ENCODE results near the gene CDH23.

CDH23 gene

GRCh38 chr10:71423901-71424300 lies 27.2 kb downstream of the CDH23 start:
- DNase-seq = no peak

GRCh38 chr10:71424496-71425194 lies 27.9 kb downstream of the CDH23 start:
- no peak for DNase-seq

DNA sequence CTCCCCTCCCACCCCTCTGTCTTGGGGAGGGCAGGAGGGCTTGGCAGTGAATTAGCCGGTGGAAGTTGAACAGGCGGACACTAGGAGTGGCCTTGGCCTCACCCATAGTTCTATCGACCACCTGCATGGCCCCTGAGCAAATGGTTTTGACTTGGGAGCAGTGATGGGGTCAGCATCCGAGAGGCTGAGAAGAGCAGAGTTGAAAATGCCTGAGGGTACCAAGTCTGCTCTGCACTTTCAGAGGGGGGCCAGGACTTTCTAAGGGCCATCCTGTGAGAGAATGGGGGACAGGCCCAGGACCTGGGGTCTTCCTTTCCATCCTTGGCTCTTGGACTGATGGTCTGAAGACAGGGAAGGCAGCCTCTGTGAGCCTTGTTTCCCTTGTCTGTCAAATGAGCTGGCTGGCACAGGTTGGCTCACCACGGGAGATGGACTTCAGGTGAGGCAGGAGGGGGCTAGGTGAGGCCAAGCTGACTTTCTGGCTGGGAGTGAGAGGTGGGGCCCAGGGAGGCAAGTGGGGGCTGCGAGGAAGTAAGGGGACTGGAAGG lies 29.4 kb downstream of the CDH23 start:
- DNase-seq = no peak

DNA sequence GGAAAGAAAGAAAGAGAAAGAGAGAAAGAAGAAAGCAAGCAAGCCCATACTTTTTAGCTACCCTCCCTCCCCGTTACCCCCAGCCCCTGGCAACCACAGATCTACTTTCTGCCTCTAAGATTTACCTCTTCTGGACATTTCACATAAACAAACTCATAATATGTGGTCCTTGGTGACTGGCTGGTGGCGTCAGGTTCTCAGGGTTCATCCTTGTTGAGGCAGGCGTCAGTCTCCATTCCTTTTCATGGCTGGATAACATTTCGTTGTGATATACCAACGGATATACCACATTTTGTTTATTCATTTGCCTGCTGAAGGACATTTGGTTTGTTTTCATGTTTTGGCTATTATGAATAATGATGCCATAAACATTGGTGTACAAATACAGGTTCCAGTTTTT lies 30.5 kb downstream of the CDH23 start:
- DNase-seq = no peak

DNA sequence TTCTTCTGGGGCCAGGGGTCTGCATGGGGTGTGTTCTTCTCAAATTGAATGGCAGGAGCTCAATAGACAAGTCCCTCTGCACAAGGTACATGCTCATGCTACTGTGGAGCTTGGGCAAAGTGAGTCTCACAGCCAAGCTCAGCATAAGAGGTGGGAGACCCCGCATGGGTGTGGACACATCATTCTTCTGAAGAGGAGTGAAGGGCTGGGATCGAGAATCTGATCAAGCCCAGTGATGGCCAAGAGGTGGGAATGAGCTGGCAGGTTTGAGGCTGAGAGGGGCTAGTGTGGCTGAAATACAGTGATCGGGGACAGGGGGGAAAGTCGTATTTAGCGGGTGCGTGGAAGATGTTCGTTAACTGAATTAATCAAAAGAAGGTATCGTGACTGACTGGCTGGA lies 32.6 kb downstream of the CDH23 start:
- DNase-seq = no peak

- no peak for DNase-seq
These were observed 33.2 kb downstream of the CDH23 start for GRCh38 chr10:71429929-71430328.

DNA sequence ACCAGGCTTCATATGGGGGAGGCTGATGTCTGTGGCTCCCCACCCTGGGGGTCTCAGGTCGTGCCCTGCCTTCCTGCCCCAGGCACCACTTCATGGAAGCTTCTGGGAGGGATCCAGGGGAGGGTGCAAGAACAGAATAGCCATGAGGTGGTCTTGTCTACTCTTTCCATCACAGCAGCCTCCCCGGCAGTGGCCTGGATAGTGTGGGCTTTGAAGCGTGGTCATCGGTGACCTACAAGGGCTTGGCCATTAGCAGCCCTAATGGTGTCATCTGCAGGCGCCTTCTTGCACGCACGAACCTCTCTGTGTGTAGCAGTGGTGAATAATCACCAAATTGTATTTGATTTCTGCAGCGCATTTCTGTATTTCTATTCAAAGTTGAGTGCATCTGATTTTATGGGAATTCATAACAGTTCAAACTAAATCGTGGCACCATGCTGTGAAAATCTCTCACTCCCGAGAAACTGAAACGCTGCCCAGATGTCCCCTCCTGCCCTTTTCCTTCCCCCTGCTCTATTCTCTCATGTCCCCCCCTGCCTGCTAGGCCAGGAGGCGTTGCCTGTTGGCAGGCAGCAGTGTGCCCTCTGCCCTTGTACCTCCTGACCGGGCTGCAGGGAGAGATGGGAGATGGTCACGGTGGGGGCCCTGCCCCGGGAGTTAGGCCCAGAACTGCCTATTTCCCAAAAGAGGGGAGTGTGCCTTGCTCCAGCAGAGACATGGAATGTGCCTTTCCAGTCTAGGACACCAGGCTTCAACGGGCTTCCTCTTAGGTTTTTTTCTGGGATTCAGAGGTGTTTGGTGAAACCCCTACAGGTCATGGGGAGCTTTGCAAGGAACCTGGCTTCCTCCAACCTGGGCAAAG lies 34.8 kb downstream of the CDH23 start:
- no peak for DNase-seq

DNA sequence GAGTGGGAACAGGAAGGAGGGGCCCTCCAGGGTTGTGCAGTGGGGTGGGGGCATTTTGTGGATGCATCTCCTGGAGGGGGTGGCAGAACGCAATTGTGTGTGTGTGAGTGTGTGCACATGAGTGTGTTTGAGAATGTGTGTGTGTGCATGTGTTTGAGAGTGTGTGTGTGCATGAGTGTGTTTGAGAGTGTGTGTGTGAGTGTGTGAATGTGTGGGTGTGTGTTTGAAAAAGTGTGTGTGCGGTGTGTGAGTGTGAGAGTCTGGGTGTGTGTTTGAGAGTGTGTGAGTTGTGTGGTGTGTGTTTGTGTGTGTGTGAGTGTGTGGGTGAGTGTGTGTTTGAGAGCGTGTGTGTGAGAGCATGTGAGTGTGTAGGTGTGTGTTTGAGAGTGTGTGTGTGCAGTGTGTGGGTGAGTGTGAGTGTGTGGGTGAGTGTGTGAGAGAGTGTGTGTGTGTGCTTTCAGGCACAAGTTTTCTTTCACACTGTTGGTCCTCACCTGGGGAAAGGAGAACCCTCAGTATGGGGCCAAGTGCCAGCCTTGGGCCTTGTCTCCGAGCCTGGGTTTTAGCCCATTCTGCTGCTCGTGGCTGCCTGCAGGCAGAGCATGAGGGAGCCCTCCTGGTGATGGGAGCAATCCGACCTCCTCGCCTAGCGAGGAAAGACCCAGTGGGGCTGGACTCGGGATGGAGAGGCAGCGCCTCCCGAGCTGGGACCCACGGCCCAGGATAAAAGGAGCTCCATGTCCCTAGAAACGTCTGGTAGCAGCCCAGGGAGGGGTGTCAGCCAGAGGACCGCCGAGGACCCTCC lies 35.6 kb downstream of the CDH23 start:
- no peak for DNase-seq

GRCh38 chr10:71432956-71433767 lies 36.4 kb downstream of the CDH23 start:
- DNase-seq = no peak

DNA sequence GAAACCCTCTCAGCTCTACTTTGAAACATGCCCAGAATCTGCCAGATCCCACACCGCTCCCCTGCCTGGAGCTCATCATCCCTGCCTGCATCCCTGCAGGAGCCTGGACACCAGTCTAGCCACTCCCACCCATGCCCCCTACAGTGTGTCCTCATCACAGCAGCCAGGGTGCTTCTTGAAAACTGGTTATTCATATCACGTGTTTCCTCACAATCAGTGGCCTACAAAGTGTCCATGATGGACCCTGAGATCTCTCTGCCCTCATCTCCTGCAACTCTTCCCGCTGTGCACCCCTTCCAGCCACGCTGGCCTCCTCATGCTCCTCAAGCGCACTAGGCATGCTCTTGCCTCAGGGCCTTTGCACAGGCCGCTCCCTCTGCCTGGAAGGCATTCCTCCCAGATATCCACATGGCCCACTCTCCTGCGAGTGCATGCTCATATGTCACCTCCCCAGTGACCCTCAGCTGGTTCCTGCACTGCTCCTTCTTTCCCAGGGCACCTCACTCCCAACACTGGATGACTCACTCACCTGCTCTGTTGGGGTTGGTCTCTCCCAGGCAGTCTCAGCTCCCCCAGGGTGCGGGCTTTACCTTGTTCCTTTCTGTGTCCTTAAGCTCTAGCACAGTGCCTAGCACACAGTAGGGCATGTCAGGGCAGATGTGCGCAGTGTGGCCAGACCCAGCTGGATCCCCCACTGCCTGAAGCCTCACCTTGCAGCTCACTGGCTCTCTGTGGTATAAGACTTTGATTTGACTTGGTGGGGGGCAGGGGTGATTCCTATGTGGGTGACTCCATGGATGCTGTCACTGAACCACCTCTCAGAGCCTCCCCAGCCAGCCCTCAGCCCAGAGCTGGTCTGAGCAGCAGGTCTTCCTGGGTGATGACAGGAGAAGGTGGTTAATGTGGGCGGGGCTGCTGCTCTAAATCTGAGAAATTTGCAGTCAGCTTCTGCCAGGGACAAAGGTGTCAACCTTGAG lies 37.3 kb downstream of the CDH23 start:
- DNase-seq = no peak

DNA sequence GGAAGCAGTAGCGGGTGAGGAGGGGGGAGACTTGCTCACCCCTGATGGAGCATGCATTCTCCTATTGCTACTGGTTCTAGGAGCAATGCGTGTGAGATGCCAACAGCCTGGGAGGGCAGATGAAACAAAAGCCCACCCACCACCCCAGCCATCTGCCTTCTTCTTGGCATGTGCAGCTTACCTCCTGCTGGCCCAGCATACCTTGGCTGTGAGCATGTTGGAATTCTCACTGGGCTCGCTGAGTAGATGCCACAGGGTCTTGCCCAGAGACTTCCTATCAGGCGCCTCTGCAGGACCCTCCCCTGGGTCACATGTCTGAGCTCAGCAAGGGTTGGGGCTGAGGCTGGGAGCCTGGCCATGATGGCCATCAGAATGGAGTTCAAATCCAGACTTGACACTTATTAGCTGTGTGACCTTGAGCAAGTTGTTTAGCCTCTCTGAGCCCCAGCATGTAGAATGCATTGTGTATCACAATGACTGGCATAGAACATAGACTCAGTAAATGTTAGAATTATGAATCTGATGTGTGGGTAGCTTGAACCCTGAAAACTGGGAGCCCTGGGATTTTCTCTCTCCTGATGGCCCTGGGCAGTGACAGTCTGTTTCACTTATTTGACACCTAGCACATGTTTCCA lies 38.2 kb downstream of the CDH23 start:
- DNase-seq = no peak

GRCh38 chr10:71435571-71436267 lies 39.0 kb downstream of the CDH23 start:
- DNase-seq = no peak

- DNase-seq = no peak
These were observed 39.8 kb downstream of the CDH23 start for GRCh38 chr10:71436268-71437125.

DNA sequence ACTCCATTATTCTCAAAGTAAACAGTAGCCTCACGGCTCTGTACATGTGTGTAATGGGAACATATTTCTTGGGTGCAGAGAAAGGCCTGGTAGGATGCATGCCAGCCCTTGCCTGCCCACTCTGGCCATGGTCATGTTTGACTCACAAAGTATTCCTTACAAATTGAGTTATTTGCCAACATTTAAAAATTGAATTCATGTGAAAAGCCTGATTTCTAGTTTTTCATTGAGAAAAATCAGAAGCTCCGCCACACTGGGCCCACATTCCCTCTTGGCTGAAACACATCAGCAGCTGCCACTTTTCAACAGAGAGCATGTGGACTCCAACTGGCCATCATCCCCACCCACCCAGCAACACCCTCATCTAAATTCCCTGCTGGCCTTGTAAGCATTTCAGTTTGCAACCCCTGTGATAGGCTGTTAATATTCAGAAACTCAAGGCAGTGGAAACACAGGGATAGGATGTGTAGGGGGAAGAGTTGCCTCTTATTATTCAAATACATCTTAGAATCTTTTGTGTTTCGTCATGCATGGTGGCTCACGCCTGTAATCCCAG lies 40.9 kb downstream of the CDH23 start:
- no peak for DNase-seq

DNA sequence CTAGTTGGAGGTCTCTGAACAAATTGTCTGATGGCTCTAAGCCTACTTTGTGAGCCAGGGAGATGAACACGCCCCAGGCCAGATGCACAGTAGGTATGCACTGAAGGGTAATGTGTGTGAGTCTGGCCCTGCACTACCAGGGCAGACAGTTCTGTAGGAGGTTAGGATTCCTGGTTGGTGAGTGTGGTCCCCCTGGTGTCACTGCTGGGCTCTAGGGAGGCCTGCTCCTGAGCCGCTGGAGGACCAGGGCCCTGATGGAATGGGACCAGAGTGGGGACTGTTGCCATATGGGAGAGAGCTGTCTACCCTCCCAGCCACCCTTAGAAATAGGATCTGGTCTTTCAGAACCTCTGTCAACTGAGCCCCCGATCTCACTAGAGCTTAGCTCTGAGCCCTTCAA lies 42.0 kb downstream of the CDH23 start:
- DNase-seq = no peak

GRCh38 chr10:71439670-71440425 lies 43.1 kb downstream of the CDH23 start:
- no peak for DNase-seq

- DNase-seq = no peak
These were observed 43.9 kb downstream of the CDH23 start for GRCh38 chr10:71440506-71441035.

DNA sequence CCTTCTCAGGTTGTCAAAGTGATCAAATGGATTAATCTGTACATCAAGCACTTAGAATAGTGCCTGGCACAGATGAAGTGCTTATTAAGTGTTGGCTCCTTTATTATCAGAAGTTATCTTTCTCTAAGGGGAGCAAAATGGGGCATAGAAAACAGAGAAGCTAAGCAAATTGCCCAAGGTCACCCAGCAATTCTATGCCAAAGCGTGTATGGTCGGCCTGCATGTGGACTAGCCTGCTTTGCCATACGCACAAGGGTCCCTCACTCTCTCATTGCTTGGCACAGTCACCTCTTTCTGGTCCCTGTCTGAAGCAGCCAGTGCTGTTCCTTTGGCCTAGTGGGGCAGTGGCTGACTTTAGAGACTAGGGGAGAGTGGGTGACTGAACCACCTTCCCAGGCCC lies 45.3 kb downstream of the CDH23 start:
- DNase-seq = no peak
